Measurements from ENCODE around the gene TRAIP.
A peak's percentile ranks its signal among the peaks of the same experiment; 100 is the strongest.
"Not testable (repeated sequence)": the region's sequence is repeated elsewhere in the genome, so short reads cannot be mapped to it uniquely, and the experiment has no call there.

TRAIP gene

GRCh38 chr3:49856181-49857005 lies at the start of gene TRAIP:
TRAIP (minus strand) TSS chr3:49856564; CDS start chr3:49856453, 111 bp downstream.
- Mint-ChIP-seq H3K9me3 (no peaks in the 10 kb centered on the region), H3K27me3 (ENCODE audit: low read depth) (no peaks in the 10 kb centered on the region), H3K36me3 (ENCODE audit: low read depth) (no peaks in the 10 kb centered on the region), H3K4me1 (ENCODE audit: low read depth) (peaks cover 13% of the 10 kb centered on the region), H3K27ac (peak within 1 kb of the TSS; percentile 90), H3K4me3 (peak within 1 kb of the TSS; percentile 95)

- not testable (repeated sequence) for H3K4me3 Mint-ChIP-seq; H3K27me3 Mint-ChIP-seq (ENCODE audit: low read depth); H3K9me3 Mint-ChIP-seq; H3K36me3 Mint-ChIP-seq (ENCODE audit: low read depth)
- H3K4me1 Mint-ChIP-seq (ENCODE audit: low read depth), result peaks cover 25% of the 10 kb centered on the region
- peak overlapping the region; percentile 85 for H3K27ac Mint-ChIP-seq
Observed at GRCh38 chr3:49904448-49904847, 48.1 kb upstream of the TRAIP start.

- peaks cover 25% of the 10 kb centered on the region for H3K4me1 Mint-ChIP-seq (ENCODE audit: low read depth)
- peaks cover 4% of the 10 kb centered on the region for H3K36me3 Mint-ChIP-seq (ENCODE audit: low read depth)
- no peaks in the 10 kb centered on the region for H3K9me3 Mint-ChIP-seq
Observed at GRCh38 chr3:49903451-49904424, 47.4 kb upstream of the TRAIP start, which contains the start of gene MST1R. MST1R (minus strand) TSS chr3:49903873; CDS start chr3:49903609, 264 bp downstream.

GRCh38 chr3:49902511-49903345 lies 46.4 kb upstream of the TRAIP start:
- no peaks in the 10 kb centered on the region for H3K27me3 Mint-ChIP-seq (ENCODE audit: low read depth)
- H3K36me3 Mint-ChIP-seq (ENCODE audit: low read depth), result peaks cover 4% of the 10 kb centered on the region
- H3K4me1 Mint-ChIP-seq (ENCODE audit: low read depth), result peaks cover 25% of the 10 kb centered on the region
- no peaks in the 10 kb centered on the region for H3K9me3 Mint-ChIP-seq
- no peak overlapping the region for H3K4me3 Mint-ChIP-seq
- no peak overlapping the region for H3K27ac Mint-ChIP-seq

More at GRCh38 chr3:49903451-49904424, 47.4 kb upstream of the TRAIP start, which contains the start of gene MST1R:
- H3K27me3 Mint-ChIP-seq (ENCODE audit: low read depth), result no peaks in the 10 kb centered on the region
- peak within 1 kb of the TSS; percentile 85 for H3K27ac Mint-ChIP-seq
- peak within 1 kb of the TSS; percentile 86 for H3K4me3 Mint-ChIP-seq

GRCh38 chr3:49901366-49902339 lies 45.3 kb upstream of the TRAIP start:
- Mint-ChIP-seq H3K27me3 (ENCODE audit: low read depth) (no peaks in the 10 kb centered on the region), H3K36me3 (ENCODE audit: low read depth) (peaks cover 4% of the 10 kb centered on the region), H3K4me1 (ENCODE audit: low read depth) (peaks cover 21% of the 10 kb centered on the region), H3K27ac (no peak overlapping the region), H3K4me3 (no peak overlapping the region), H3K9me3 (no peaks in the 10 kb centered on the region)

GRCh38 chr3:49900491-49901153 lies 44.3 kb upstream of the TRAIP start:
- Mint-ChIP-seq H3K27me3 (ENCODE audit: low read depth) (no peaks in the 10 kb centered on the region), H3K4me1 (ENCODE audit: low read depth) (peaks cover 11% of the 10 kb centered on the region), H3K4me3 (no peak overlapping the region), H3K36me3 (ENCODE audit: low read depth) (peaks cover 2% of the 10 kb centered on the region), H3K9me3 (no peaks in the 10 kb centered on the region), H3K27ac (no peak overlapping the region)

- H3K27ac Mint-ChIP-seq, result no peak overlapping the region
- H3K36me3 Mint-ChIP-seq (ENCODE audit: low read depth), result peaks cover 2% of the 10 kb centered on the region
- no peak overlapping the region for H3K4me3 Mint-ChIP-seq
- H3K27me3 Mint-ChIP-seq (ENCODE audit: low read depth), result no peaks in the 10 kb centered on the region
- H3K4me1 Mint-ChIP-seq (ENCODE audit: low read depth), result peaks cover 10% of the 10 kb centered on the region
- no peaks in the 10 kb centered on the region for H3K9me3 Mint-ChIP-seq
Observed at GRCh38 chr3:49899815-49900214, 43.5 kb upstream of the TRAIP start.

GRCh38 chr3:49898991-49899390 lies 42.6 kb upstream of the TRAIP start:
- Mint-ChIP-seq H3K4me3 (no peak overlapping the region), H3K36me3 (ENCODE audit: low read depth) (peaks cover 1% of the 10 kb centered on the region), H3K27ac (no peak overlapping the region), H3K4me1 (ENCODE audit: low read depth) (peaks cover 5% of the 10 kb centered on the region), H3K27me3 (ENCODE audit: low read depth) (no peaks in the 10 kb centered on the region), H3K9me3 (no peaks in the 10 kb centered on the region)

GRCh38 chr3:49896345-49896744 lies 40.0 kb upstream of the TRAIP start:
- Mint-ChIP-seq H3K4me1 (ENCODE audit: low read depth) (peaks cover 2% of the 10 kb centered on the region), H3K9me3 (no peaks in the 10 kb centered on the region), H3K27me3 (ENCODE audit: low read depth) (no peaks in the 10 kb centered on the region), H3K27ac (no peak overlapping the region), H3K36me3 (ENCODE audit: low read depth) (no peaks in the 10 kb centered on the region), H3K4me3 (no peak overlapping the region)

GRCh38 chr3:49895791-49896190 lies 39.4 kb upstream of the TRAIP start:
- Mint-ChIP-seq H3K9me3 (no peaks in the 10 kb centered on the region), H3K4me1 (ENCODE audit: low read depth) (no peaks in the 10 kb centered on the region), H3K4me3 (no peak overlapping the region), H3K27ac (no peak overlapping the region), H3K36me3 (ENCODE audit: low read depth) (no peaks in the 10 kb centered on the region), H3K27me3 (ENCODE audit: low read depth) (no peaks in the 10 kb centered on the region)

GRCh38 chr3:49889296-49889695 lies 32.9 kb upstream of the TRAIP start:
- Mint-ChIP-seq H3K27ac (no peak overlapping the region), H3K36me3 (ENCODE audit: low read depth) (no peaks in the 10 kb centered on the region), H3K4me3 (no peak overlapping the region), H3K27me3 (ENCODE audit: low read depth) (no peaks in the 10 kb centered on the region), H3K9me3 (no peaks in the 10 kb centered on the region), H3K4me1 (ENCODE audit: low read depth) (no peaks in the 10 kb centered on the region)

- Mint-ChIP-seq H3K4me1 (ENCODE audit: low read depth) (no peaks in the 10 kb centered on the region), H3K27ac (no peak overlapping the region)
Observed at GRCh38 chr3:49886922-49887265, 30.5 kb upstream of the TRAIP start.

GRCh38 chr3:49883998-49884397 lies 27.6 kb upstream of the TRAIP start:
- no peaks in the 10 kb centered on the region for H3K4me1 Mint-ChIP-seq (ENCODE audit: low read depth)
- H3K4me3 Mint-ChIP-seq, result no peak overlapping the region
- no peak overlapping the region for H3K27ac Mint-ChIP-seq
- no peaks in the 10 kb centered on the region for H3K36me3 Mint-ChIP-seq (ENCODE audit: low read depth)
- no peaks in the 10 kb centered on the region for H3K27me3 Mint-ChIP-seq (ENCODE audit: low read depth)
- H3K9me3 Mint-ChIP-seq, result no peaks in the 10 kb centered on the region

More at GRCh38 chr3:49886922-49887265, 30.5 kb upstream of the TRAIP start:
- Mint-ChIP-seq H3K4me3 (no peak overlapping the region), H3K36me3 (ENCODE audit: low read depth) (no peaks in the 10 kb centered on the region), H3K27me3 (ENCODE audit: low read depth) (no peaks in the 10 kb centered on the region), H3K9me3 (no peaks in the 10 kb centered on the region)
